Cardiac fibroblast (primary cell): ENCODE data around the gene COX7B2.
A peak's percentile ranks its signal among the peaks of the same experiment; 100 is the strongest.

Experiments used
- DNase-seq, 2 donors: peaks; one replicate each; pipeline versions ENCODE4 v3.0.0 to v3.0.0-alpha.2; 2010; ENCODE audit warnings: low read depth in 2 of 2
- H3K4me3 ChIP-seq, 2 donors: replicated peaks in 1 of 2; 1 replicate in 1 of 2; 2 replicates in 1 of 2; pipeline ENCODE4 v1.5.1; 2011; ENCODE audit warnings: low read depth in 2 of 2, low read length in 2 of 2, mild to moderate bottlenecking in 2 of 2, moderate library complexity in 1 of 2
- TF ChIP-seq, protein P1 (sequence below): IDR thresholded peaks from one replicate; pipeline ENCODE4 v1.5.1; 2011; ENCODE audit warnings: low read depth, mild to moderate bottlenecking, low read length, inconsistent platforms

The COX7B2 gene

GRCh38 chr4:46933686-46934085 lies 24.6 kb upstream of the COX7B2 start:
- no peak overlapping the region for H3K4me3 ChIP-seq

GRCh38 chr4:46931981-46932380 lies 22.9 kb upstream of the COX7B2 start:
- DNase-seq, result peak; percentile 48 to 72
- TF ChIP-seq, protein P1, sequence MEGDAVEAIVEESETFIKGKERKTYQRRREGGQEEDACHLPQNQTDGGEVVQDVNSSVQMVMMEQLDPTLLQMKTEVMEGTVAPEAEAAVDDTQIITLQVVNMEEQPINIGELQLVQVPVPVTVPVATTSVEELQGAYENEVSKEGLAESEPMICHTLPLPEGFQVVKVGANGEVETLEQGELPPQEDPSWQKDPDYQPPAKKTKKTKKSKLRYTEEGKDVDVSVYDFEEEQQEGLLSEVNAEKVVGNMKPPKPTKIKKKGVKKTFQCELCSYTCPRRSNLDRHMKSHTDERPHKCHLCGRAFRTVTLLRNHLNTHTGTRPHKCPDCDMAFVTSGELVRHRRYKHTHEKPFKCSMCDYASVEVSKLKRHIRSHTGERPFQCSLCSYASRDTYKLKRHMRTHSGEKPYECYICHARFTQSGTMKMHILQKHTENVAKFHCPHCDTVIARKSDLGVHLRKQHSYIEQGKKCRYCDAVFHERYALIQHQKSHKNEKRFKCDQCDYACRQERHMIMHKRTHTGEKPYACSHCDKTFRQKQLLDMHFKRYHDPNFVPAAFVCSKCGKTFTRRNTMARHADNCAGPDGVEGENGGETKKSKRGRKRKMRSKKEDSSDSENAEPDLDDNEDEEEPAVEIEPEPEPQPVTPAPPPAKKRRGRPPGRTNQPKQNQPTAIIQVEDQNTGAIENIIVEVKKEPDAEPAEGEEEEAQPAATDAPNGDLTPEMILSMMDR, result peak; percentile 67
- H3K4me3 ChIP-seq, result no peak overlapping the region

More at GRCh38 chr4:46933686-46934085, 24.6 kb upstream of the COX7B2 start:
- no peak for DNase-seq
- TF ChIP-seq, protein P1, result no peak

- TF ChIP-seq, protein P1, result no peak
Measured at GRCh38 chr4:46930891-46931290, 21.8 kb upstream of the COX7B2 start.

DNA sequence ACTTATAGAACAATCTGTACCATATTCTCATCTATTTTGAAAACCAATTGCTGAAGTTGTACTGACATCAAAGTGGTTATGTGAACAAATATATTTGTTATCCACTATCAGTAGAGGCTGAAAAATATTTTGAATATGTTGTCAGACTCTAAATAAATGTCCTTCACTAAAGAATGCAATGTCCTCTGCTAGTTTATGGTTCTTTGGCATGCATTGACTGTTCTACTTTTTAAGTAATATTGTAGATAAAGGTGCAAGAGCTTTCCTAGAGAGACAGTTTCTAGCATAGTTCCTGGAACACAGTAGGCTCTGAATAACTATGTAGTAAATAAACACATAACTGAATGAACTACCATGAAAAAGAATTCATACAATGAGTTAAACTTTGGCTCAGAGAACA lies 18.2 kb upstream of the COX7B2 start:
- no peak for DNase-seq
- H3K4me3 ChIP-seq, result no peak overlapping the region
- TF ChIP-seq, protein P1, result no peak

More at GRCh38 chr4:46930891-46931290, 21.8 kb upstream of the COX7B2 start:
- no peak overlapping the region for H3K4me3 ChIP-seq
- DNase-seq, result no peak

DNA sequence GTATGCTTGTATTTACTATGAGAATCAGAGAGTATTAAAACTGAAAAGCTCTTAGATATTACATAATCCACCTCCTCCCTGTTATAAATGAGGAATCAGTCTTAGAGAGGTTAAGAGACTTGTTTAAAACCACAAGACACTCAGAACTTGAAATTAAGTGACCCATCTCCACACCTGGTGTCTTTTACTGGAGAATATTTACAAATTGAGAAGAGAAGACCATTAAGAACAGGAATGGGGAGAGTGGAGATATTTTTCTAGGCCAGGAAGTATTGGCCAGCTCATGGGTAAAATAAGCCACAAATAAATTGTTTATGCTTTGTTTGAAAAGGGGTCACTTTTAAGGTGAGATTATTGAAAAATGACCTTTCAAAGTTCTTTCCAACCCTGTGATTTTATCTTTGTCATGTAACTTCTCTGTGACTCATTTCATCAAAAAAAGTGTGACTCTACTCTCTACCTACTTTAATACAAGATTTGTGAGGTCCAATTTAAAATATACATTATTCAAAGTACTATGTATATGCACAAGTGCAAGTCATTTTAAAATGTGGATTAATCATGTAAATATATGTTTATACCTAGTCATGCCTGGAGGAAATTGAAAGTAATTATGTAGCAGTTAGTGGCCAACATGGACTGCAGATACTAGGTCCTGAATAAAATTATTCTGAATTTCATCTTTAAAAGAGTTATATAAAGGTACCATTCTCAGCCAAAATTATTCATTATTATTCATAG lies 15.9 kb upstream of the COX7B2 start:
- H3K4me3 ChIP-seq, result no peak overlapping the region
- no peak for DNase-seq
- TF ChIP-seq, protein P1, result no peak

GRCh38 chr4:46922205-46922604 lies 13.2 kb upstream of the COX7B2 start:
- no peak for DNase-seq
- no peak overlapping the region for H3K4me3 ChIP-seq
- TF ChIP-seq, protein P1, result no peak
